HPDE6-E6E7 (cell line): ENCODE measurements around the gene CNFN.
"Not testable (repeated sequence)": the region's sequence is repeated elsewhere in the genome, so short reads cannot be mapped to it uniquely, and the experiment has no call there.

ENCODE experiments used
- DNase-seq: peaks from one replicate; pipeline ENCODE4 v3.0.0; 2011; ENCODE audit warnings: missing footprints; ENCODE audit errors: extremely low spot score

CNFN gene

GRCh38 chr19:42351079-42351735 lies 38.9 kb downstream of the CNFN start:
- no peak for DNase-seq

GRCh38 chr19:42350417-42350816 lies 39.7 kb downstream of the CNFN start:
- no peak for DNase-seq

GRCh38 chr19:42349378-42350107 lies 40.6 kb downstream of the CNFN start:
- no peak for DNase-seq

GRCh38 chr19:42348211-42348610 lies 41.9 kb downstream of the CNFN start:
- DNase-seq = no peak

- no peak for DNase-seq
Observed at GRCh38 chr19:42345191-42345812, 44.8 kb downstream of the CNFN start.

- DNase-seq = no peak
Observed at GRCh38 chr19:42344336-42344893, 45.7 kb downstream of the CNFN start.

GRCh38 chr19:42343344-42344110 lies 46.6 kb downstream of the CNFN start:
- no peak for DNase-seq

- DNase-seq = not testable (repeated sequence)
Observed at GRCh38 chr19:42339922-42340321, 50.2 kb downstream of the CNFN start.

- not testable (repeated sequence) for DNase-seq
Observed at GRCh38 chr19:42339126-42339860, 50.8 kb downstream of the CNFN start.
